Erythroblast (primary cell): ENCODE data around the gene NAAA.

Experiments used
- GATA1 ChIP-seq: IDR thresholded peaks from 2 replicates; pipeline ENCODE4 v1.6.1; 2011; ENCODE audit warnings: low read depth, mild to moderate bottlenecking, control low read depth, low read length, moderate library complexity
- POLR2A ChIP-seq: IDR thresholded peaks from 2 replicates; pipeline ENCODE4 v1.6.1; 2011; ENCODE audit warnings: mild to moderate bottlenecking, low read length

GRCh38 chr4:75924309-75924827, 16.4 kb downstream of the NAAA start:
- no peak for TF ChIP-seq POLR2A
- TF ChIP-seq GATA1 = no peak
